Hematopoietic multipotent progenitor cell treated with erythropoietin and hydrocortisone succinate and interleukin-3 and kit ligand, for 4 days (in vitro differentiated cells): ENCODE data around the gene HAUS6.
"Not testable (repeated sequence)": the region's sequence is repeated elsewhere in the genome, so short reads cannot be mapped to it uniquely, and the experiment has no call there.

Source experiments
- DNase-seq: peaks from one replicate; pipeline ENCODE4 v3.0.0-alpha.2; 2015

The HAUS6 gene

DNA sequence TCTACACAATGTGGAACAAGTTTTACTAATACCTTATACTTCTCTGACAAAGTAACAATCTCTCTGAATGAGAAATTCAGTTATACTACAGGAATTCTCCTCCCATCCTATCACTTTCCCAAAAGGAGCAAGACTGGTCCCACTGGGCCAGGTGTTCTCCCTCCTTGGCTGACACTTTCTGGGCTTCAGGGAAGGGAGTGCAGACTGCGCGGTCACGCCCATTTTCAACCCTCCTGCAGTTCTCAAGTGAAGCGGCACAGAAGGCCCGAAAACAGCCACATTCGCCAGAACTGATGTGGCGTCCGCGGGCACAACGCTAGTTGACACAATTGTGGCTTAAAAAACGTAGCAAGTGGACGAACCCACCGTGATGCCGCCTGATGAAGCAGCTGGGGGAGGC lies 70.3 kb downstream of the HAUS6 start:
- no peak for DNase-seq

DNA sequence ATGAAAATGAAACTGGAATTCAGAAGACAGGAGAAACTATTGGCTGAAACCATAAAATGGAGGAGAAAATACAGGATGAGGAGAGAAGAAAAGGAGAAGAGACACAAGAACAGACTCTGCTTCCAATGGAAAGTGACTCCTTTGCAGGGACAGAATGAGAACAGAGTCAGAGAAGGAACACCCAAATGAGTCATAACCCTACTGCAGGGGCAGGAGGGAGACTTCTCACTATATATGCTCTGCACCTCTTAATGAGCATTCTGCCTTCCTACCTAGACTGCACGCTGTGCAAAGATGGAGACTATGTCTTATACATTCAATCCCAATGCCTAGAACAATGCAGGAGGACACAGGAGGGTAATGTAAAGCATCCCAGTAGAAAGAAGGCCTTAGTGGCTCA lies 71.8 kb downstream of the HAUS6 start:
- no peak for DNase-seq

DNA sequence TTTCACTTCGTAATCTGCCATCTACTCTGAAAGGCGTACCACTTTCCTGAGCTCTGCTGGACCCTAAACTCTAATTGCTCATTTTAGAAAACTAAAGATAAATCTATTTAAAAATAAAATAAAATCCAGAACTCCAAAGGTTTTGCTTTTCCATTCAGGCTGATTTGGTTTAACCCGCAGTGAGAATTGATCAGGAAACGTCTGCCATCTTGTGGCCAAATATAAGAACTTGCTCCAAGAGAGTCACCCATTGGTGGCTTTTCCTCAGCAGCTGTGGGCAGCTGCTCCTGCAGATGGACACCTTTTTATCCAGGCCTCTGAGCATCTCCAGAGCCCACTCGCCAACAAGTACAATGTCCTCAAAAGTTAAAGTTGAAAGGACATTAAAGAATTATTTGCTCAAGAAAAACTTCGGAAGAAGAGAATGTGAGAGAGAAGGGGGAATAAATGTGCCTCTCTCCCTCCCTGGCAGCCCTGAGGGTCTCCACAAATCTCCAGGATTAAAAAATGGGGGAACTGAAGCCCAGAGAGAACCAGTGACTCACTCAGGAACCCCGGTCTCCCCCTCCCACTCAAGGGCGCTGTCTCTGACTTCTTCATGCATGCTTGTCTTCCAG lies 73.8 kb downstream of the HAUS6 start:
- DNase-seq = peak; percentile 78

DNA sequence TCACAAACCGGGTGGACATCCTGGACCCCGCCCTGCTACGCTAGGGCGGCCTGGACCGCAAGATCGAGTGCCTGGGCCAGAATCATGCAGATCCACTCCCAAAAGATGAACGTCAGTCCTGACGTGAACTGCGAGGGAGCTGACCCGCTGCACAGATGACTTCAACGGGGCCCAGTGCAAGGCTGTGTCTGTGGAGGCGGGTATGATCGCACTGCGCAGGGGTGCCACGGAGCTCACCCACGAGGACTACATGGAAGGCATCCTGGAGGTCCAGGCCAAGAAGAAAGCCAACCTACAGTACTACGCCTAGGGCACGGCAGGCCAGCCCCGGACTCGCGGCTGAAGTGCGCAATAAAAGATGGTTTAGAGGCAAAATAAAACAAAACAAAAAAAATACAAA lies 74.9 kb downstream of the HAUS6 start:
- no peak for DNase-seq

DNA sequence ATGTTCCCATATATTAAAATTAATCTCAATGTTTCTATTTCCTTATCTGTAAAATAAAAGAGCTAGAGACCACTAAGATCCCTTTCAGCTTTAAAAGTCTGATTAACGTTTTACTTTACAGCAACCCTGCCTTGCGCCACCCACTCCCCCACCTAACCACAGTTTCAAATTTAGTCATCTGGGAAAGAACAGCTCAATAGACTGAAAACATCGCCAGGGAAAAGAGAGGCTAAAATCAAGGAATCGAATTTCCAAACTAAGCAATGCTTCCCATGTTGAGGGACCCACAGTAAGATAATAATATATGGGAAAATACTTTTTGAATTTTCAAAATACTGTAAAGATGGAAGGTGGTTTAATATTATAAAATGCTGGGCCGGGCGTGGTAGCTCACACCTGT lies 76.3 kb downstream of the HAUS6 start:
- DNase-seq = no peak

DNA sequence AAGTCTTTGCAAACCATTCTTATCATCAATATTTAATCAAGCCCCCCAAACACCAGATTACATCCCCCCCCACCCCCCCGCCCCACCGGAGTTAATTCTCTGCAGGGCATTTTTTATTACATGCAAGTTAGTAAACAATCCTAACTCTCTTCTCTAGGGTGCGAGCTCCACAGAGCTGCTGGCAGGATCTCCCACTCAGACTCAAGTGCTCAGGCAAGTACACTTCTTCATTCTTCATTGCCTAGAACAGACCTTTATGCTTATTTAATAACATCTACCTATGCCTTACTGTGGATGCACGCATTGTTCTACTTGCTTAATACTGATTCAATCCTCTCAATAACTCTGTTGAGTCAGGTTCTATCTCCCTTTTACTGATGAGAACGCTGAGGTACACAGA lies 79.6 kb downstream of the HAUS6 start:
- no peak for DNase-seq

DNA sequence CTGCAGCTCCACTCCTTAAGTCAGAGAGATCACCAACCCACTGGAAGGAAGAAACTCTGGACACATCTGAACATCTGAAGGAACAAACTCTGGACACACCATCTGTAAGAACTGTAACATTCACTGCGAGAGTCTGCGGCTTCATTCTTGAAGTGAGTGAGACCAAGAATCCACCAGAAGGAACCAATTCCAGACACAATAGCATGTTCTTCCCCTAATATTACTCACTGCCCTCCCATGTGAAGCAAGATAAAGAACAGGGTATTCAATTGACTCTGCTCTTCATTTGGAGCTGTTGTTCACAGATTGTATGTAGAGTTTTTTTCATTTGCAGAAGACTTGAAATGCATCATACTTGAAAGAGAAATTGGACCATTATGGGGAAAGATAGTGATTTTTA lies 80.5 kb downstream of the HAUS6 start:
- DNase-seq = no peak

DNA sequence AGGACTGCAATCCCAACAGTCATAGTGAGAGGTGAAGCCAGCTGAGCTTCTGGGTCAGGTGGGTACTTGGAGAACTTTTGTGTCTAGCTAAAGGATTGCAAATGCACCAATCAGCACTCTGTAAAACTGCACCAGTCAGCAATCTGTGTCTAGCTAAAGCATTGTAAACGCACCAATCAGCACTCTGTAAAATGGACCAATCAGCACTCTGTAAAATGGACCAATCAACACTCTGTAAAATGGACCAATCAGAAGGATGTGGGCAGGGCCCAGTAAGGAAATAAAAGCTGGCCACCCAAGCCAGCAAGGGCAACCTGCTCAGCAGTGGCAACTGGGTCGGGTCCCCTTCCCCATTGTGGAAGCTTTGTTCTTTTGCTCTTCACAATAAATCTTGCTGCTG lies 81.1 kb downstream of the HAUS6 start:
- DNase-seq = not testable (repeated sequence)

DNA sequence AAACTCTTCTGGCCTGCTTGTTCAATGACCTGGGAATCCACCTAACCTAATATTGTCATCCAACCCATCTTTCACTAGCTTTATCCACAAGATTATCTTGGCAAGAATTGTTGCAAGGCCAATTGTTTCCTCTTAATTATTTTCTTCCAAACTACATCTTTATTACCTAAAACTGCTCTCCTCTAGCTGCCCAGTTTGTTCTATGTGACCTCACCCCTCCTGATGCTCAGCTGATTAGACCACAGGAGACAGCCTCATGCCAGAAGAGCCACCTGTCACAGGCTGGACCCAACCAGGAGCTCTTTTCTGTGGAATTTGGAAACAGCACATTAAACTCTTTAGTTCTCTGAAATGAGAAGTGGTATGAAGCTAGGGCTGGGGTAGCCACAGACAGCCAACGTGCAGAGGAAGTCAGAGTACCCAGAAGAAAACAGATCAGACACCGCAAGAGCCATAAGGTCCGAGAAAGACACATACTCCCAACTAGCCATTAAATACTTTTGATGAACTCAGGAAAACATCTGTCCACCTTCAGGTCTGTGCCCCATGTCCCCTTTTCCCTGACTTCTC lies 81.7 kb downstream of the HAUS6 start:
- peak; percentile 43 for DNase-seq

DNA sequence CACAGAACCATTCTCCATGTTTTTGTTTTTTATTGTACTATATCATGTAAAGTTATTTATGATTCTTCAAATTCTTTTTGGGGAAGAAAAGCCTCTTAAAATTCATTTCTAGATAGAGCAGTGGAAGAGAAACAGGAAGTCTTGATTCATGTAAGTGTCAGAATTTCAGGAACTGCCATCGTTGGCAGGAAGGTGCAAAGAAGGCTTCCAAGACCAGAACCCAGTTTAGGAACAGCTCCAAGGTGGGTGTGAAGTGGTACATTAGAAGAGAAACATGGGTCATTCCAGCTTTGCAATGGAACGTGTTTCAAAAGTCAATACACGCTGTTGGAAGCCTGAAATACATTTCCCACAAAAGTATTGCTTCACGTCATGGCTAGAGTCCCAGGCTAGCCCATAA lies 84.5 kb downstream of the HAUS6 start:
- DNase-seq = peak; percentile 13

DNA sequence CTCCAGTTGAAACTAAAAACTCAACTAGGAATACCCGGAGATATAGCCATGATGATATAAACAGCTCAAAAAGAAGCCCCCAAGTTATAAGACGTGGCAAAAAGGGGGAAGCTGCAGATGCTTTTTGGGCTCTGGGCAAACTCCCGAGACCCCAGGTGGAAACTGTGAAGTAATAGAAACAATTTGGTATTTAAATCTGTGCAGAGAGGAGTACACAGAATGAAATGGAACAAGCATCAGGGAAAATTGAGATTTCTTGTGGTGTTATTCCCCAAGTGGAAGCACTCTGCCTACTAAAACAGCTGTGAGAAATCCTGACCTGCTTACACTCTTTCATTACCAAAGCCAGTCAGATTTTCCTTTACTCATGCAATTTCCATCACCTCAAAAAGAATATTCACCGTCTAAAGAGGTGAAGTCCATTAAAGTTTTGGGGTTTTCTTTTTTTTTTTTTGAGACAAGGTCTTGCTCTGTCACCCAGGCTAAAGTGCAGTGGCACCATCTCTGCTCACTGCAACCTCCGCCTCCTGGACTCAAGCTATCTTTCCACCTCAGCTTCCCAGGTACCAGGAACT lies 93.2 kb downstream of the HAUS6 start:
- no peak for DNase-seq
